Hepatocyte (in vitro differentiated cells): ENCODE results near the gene ICE1. TPM values are rescaled to one million over a fixed set of nuclear protein-coding genes. Genes with fewer than 3 reads are reported as not detected.

Experiments used
- DNase-seq: peaks from one replicate; pipeline ENCODE4 v3.0.0-alpha.2; 2016; ENCODE audit warnings: low spot score
- H2AFZ ChIP-seq: fragments of 200-600 bp; sonication (generic); 2 replicates; pipeline ENCODE4 v1.6.0; 2016; ENCODE audit warnings: antibody characterized with exemption, mild to moderate bottlenecking
- H3K27ac ChIP-seq: fragments of 200-600 bp; sonication (generic); 2 replicates; pipeline ENCODE4 v1.5.1; 2016; ENCODE audit warnings: mild to moderate bottlenecking
- H3K27me3 ChIP-seq: fragments of 200-600 bp; sonication (generic); 2 replicates; pipeline ENCODE4 v1.6.1; 2016
- H3K36me3 ChIP-seq: fragments of 200-600 bp; sonication (generic); replicated peaks from 2 replicates; pipeline ENCODE4 v1.5.1; 2016; ENCODE audit warnings: low read depth; ENCODE audit not compliant: insufficient read depth
- H3K4me1 ChIP-seq: fragments of 200-600 bp; sonication (generic); 2 replicates; pipeline ENCODE4 v1.5.1; 2016; ENCODE audit warnings: mild to moderate bottlenecking, moderate library complexity; ENCODE audit not compliant: insufficient read depth
- H3K4me2 ChIP-seq: fragments of 200-600 bp; sonication (generic); 2 replicates; pipeline ENCODE4 v1.6.0; 2016
- H3K4me3 ChIP-seq: fragments of 200-600 bp; sonication (generic); 2 replicates; pipeline ENCODE4 v1.5.1; 2016; ENCODE audit warnings: mild to moderate bottlenecking
- H3K79me2 ChIP-seq: fragments of 200-600 bp; sonication (generic); 2 replicates; pipeline ENCODE4 v1.6.0; 2017; ENCODE audit warnings: mild to moderate bottlenecking
- H3K9me2 ChIP-seq: fragments of 200-600 bp; sonication (generic); replicated peaks from 2 replicates; pipeline ENCODE4 v1.6.0; 2017; ENCODE audit warnings: mild to moderate bottlenecking; ENCODE audit not compliant: insufficient read depth
- H3K9me3 ChIP-seq: fragments of 200-600 bp; sonication (generic); 2 replicates; pipeline ENCODE4 v1.5.1; 2016; ENCODE audit warnings: low read depth, mild to moderate bottlenecking
- H4K20me1 ChIP-seq: fragments of 200-600 bp; sonication (generic); 2 replicates; pipeline ENCODE4 v1.6.0; 2016; ENCODE audit warnings: mild to moderate bottlenecking; ENCODE audit not compliant: insufficient read depth, poor library complexity, severe bottlenecking
- EZH2 ChIP-seq: fragments of 200-600 bp; sonication (generic); IDR thresholded peaks from 2 replicates; pipeline ENCODE4 v1.6.1; 2016; ENCODE audit warnings: antibody characterized with exemption, mild to moderate bottlenecking, borderline replicate concordance
- EZH2phosphoT487 ChIP-seq: fragments of 200-600 bp; sonication (generic); IDR thresholded peaks from one replicate; pipeline ENCODE4 v1.6.1; 2018; ENCODE audit warnings: antibody characterized with exemption, mild to moderate bottlenecking, low read depth, moderate library complexity; ENCODE audit not compliant: unreplicated experiment, severe bottlenecking
- WGBS: methylation state at CpG from one replicate; pipeline ENCODE4 v1.1.6; 2016; ENCODE audit warnings: low lambda C conversion rate; ENCODE audit errors: missing lambda C conversion rate; 5-methylcytosine and 5-hydroxymethylcytosine counted together
- polyA plus RNA-seq: library from polyadenylated mRNA; unstranded; fragments of >200 nt; fragmentation: Nextera tagmentation; extraction: Ambion mirVana; gene quantifications from 2 replicates; pipeline ENCODE4 v1.2.1, GENCODE V29; 2016
- total RNA-seq: library from RNA; depleted of rRNA; stranded (reverse); fragments of >200 nt; gene quantifications from 2 replicates; pipeline ENCODE4 v1.2.3, GENCODE V29; 2014
- TF ChIP-seq, protein P1 (sequence below): fragments of 200-600 bp; sonication (generic); IDR thresholded peaks from 2 replicates; pipeline ENCODE4 v1.5.1; 2016; ENCODE audit warnings: antibody characterized with exemption, mild to moderate bottlenecking; ENCODE audit not compliant: poor library complexity

ICE1 gene
- total and polyA plus RNA-seq, 2 experiments from 2014 or later, result 9.5 to 26.5 TPM

DNA sequence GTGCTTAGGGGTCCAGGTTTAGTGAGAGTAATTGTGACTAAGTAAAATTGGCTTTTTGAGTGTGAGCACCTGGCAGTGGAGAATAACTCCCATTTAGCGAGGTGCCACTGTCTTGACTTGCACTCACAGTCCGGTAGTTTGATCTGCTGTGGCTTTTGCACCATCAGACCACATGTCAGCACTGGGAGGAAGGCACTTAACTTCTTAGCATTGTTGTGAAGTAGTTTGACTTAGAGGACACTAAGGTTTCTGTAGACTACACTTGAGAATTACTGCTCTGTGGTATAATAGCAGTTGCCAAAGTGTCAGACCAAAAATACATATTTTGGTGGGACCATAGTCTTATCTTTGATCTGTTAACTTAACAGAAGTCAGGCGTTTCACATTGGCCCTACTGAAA, 63.6 kb downstream of the ICE1 start:
- DNase-seq, result no peak
- H3K36me3 ChIP-seq, result no peaks in the 10 kb centered on the region
- H3K4me2 ChIP-seq, result no peak overlapping the region
- H3K27me3 ChIP-seq, result no peaks in the 10 kb centered on the region
- no peak overlapping the region for H2AFZ ChIP-seq
- no peaks in the 10 kb centered on the region for H3K79me2 ChIP-seq
- H4K20me1 ChIP-seq, result no peaks in the 10 kb centered on the region
- WGBS, result 94% methylated on average over 3 of the region's 3 CpGs
- H3K27ac ChIP-seq, result no peak overlapping the region
- H3K4me1 ChIP-seq, result no peaks in the 10 kb centered on the region
- H3K9me2 ChIP-seq, result no peaks in the 10 kb centered on the region
- H3K9me3 ChIP-seq, result no peaks in the 10 kb centered on the region
- TF ChIP-seq EZH2 (no peak), EZH2phosphoT487 (no peak)
- TF ChIP-seq, protein P1, sequence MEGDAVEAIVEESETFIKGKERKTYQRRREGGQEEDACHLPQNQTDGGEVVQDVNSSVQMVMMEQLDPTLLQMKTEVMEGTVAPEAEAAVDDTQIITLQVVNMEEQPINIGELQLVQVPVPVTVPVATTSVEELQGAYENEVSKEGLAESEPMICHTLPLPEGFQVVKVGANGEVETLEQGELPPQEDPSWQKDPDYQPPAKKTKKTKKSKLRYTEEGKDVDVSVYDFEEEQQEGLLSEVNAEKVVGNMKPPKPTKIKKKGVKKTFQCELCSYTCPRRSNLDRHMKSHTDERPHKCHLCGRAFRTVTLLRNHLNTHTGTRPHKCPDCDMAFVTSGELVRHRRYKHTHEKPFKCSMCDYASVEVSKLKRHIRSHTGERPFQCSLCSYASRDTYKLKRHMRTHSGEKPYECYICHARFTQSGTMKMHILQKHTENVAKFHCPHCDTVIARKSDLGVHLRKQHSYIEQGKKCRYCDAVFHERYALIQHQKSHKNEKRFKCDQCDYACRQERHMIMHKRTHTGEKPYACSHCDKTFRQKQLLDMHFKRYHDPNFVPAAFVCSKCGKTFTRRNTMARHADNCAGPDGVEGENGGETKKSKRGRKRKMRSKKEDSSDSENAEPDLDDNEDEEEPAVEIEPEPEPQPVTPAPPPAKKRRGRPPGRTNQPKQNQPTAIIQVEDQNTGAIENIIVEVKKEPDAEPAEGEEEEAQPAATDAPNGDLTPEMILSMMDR, result no peak
- H3K4me3 ChIP-seq, result no peak overlapping the region

GRCh38 chr5:5487585-5488360, 65.3 kb downstream of the ICE1 start:
- Histone ChIP-seq H3K4me2 (no peak overlapping the region), H3K27me3 (no peaks in the 10 kb centered on the region), H2AFZ (no peak overlapping the region), H3K9me3 (no peaks in the 10 kb centered on the region), H3K4me3 (no peak overlapping the region), H4K20me1 (no peaks in the 10 kb centered on the region), H3K4me1 (no peaks in the 10 kb centered on the region), H3K79me2 (no peaks in the 10 kb centered on the region), H3K27ac (no peak overlapping the region), H3K9me2 (no peaks in the 10 kb centered on the region), H3K36me3 (no peaks in the 10 kb centered on the region)
- TF ChIP-seq EZH2, result no peak
- TF ChIP-seq EZH2phosphoT487, result no peak
- TF ChIP-seq, protein P1, result no peak
- no peak for DNase-seq
- WGBS, result 84% methylated on average over 3 of the region's 3 CpGs

- DNase-seq, result no peak
- whole genome bisulfite sequencing, result 90% methylated on average over 9 of the region's 9 CpGs
- Histone ChIP-seq H3K27me3 (no peaks in the 10 kb centered on the region), H4K20me1 (no peaks in the 10 kb centered on the region), H3K27ac (no peak overlapping the region), H3K36me3 (no peaks in the 10 kb centered on the region), H3K9me3 (no peaks in the 10 kb centered on the region), H3K79me2 (no peaks in the 10 kb centered on the region), H3K4me3 (no peak overlapping the region), H3K4me1 (peaks cover 5% of the 10 kb centered on the region), H3K9me2 (no peaks in the 10 kb centered on the region), H2AFZ (no peak overlapping the region), H3K4me2 (no peak overlapping the region)
- no peak for TF ChIP-seq EZH2
- no peak for TF ChIP-seq EZH2phosphoT487
- TF ChIP-seq, protein P1, result no peak
Observed at GRCh38 chr5:5490774-5491347, 68.4 kb downstream of the ICE1 start.
